ENCODE data around the gene ORM1. TPM values are rescaled to one million over a fixed set of nuclear protein-coding genes. Genes with fewer than 3 reads are reported as not detected.
"Not testable (repeated sequence)": the region's sequence is repeated elsewhere in the genome, so short reads cannot be mapped to it uniquely, and the experiment has no call there.

ORM1 gene
- total RNA-seq, 4 donors from 2014 or later: not detected

DNA sequence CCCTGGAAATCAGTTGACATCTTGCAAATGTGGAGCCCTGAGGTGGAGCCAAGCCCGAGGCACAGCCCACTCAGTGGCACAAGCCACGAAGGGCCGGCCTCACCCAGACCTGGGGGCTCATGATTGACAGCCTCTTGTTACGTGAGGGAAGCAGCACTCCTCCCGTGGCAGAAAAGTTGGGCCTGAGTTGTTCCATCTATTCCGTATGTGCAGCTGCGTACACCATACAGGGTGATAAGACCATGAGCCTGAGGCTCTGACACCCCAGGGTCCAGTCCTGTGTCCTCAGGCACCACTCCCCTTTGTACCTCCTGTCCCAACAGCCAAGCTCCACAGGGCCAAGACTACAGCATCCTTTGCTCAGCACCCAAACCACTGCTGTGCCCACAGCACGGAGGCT, 4.9 kb downstream of the ORM1 start:
- no peak overlapping the region for H3K4me3 ChIP-seq (ENCODE audit: low read depth, poor library complexity, severe bottlenecking)
- DNase-seq (ENCODE audit: low spot score in 2 of 2): no peak
- intact Hi-C loops (cut with DNase I; ENCODE audit: low total_unique reads): no loop called here
- TF ChIP-seq, protein P1, sequence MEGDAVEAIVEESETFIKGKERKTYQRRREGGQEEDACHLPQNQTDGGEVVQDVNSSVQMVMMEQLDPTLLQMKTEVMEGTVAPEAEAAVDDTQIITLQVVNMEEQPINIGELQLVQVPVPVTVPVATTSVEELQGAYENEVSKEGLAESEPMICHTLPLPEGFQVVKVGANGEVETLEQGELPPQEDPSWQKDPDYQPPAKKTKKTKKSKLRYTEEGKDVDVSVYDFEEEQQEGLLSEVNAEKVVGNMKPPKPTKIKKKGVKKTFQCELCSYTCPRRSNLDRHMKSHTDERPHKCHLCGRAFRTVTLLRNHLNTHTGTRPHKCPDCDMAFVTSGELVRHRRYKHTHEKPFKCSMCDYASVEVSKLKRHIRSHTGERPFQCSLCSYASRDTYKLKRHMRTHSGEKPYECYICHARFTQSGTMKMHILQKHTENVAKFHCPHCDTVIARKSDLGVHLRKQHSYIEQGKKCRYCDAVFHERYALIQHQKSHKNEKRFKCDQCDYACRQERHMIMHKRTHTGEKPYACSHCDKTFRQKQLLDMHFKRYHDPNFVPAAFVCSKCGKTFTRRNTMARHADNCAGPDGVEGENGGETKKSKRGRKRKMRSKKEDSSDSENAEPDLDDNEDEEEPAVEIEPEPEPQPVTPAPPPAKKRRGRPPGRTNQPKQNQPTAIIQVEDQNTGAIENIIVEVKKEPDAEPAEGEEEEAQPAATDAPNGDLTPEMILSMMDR (IDR thresholded peaks at IDR 0.05): no peak
- no peak for TF ChIP-seq POLR2A (IDR thresholded peaks at IDR 0.05)
- 94 to 95% methylated on average over 6 to 8 of the region's 8 CpGs for WGBS, 2 donors

DNA sequence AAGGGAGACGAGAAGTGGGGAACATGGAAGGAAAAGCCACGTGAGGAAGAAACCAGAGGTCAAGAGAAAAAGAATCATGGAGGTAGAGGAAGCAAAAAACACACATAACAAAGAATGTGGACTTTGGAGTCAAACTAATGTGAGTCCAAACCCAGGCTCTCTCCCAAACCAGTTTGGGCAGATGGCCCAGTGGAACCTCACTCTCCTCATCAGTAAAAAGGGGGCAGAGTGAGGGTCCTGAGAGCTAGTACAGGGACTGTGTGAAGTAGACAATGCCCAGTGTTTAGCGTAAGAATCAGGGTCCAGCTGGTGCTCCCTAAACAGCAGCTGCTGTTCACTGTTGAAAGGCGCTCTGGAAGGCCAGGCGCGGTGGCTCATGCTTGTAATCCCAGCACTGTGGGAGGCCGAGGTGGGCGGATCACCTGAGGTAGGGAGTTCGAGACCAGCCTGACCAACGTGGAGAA, 5.5 kb downstream of the ORM1 start:
- intact Hi-C loops (cut with DNase I; ENCODE audit: low total_unique reads); DNase-seq (ENCODE audit: low spot score in 2 of 2); H3K4me3 ChIP-seq (ENCODE audit: low read depth, poor library complexity, severe bottlenecking): not testable (repeated sequence)
- WGBS, 2 donors: 79 to 85% methylated on average over 10 of the region's 10 CpGs

DNA sequence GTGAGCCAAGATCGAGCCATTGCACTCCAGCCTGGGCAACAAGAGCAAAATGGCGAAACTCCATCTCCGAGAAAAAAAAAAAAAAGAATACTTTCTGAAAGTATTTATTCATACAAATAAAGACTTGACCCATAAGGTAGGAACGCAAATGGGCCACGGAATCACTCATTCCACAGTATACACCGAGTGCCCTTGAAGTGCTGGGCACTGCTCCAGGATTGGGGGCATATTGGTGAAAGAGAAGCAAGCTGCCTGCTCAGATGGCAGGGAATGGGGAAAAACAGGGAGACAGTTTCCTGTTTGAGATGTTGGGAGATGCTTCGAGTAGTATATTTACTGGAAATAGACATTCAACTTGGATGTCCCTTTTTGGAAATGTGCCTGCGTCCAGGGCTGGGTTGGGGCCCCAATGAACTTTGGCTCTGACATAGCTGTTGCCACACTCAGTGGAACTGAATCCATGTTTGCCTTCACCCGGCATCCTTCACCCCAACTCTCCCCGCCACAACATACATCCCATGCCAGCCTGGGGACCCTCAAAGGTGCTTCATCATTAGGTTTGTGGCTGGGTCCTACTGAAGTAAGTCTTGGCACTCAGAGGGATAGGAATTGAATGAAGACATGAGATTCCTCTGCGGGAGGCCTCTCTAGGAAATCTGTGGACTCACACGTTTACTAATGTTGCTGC, 6.2 kb downstream of the ORM1 start:
- intact Hi-C loops (cut with DNase I; ENCODE audit: low total_unique reads); H3K4me3 ChIP-seq (ENCODE audit: low read depth, poor library complexity, severe bottlenecking); DNase-seq (ENCODE audit: low spot score in 2 of 2): not testable (repeated sequence)
- WGBS, 2 donors: 82 to 85% methylated on average over 10 of the region's 12 CpGs

DNA sequence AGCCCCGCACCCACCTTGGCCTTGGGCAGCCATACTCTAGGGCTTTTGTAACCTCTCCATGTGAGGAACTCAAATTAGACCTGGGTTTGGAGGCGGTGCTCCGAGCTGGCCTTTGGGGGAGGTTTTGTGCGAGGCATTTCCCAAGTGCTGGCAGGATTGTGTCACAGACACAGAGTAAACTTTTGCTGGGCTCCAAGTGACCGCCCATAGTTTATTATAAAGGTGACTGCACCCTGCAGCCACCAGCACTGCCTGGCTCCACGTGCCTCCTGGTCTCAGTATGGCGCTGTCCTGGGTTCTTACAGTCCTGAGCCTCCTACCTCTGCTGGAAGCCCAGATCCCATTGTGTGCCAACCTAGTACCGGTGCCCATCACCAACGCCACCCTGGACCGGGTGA, 6.7 kb downstream of the ORM1 start, which contains the start of gene ORM2:
Gene ORM2, plus strand, starts transcription at position 245 of the 398 bp plus-strand sequence. Its CDS starts 36 bp downstream, at position 281.
- intact Hi-C loops (cut with DNase I; ENCODE audit: low total_unique reads); H3K4me3 ChIP-seq (ENCODE audit: low read depth, poor library complexity, severe bottlenecking); DNase-seq (ENCODE audit: low spot score in 2 of 2): not testable (repeated sequence)
- WGBS, 2 donors: 73% methylated on average over 2 of the region's 10 CpGs; no CpG with 5 or more reads in 1 of the 2 donors

DNA sequence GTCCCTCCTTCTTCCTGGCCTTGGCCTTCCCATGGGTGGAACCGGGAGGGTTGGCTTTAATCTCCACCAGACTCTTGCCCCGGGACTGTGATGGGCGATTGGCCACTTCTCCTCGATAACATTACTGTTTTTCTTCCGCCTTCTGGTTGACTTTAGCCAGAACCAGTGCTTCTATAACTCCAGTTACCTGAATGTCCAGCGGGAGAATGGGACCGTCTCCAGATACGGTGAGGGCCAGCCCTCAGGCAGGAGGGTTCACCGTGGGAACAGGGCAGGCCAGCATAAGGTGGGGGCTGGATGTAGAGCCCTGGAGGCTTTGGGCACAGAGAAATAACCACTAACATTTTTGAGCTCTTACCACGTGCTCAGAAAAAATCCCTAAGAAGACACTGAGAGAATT, 7.7 kb downstream of the ORM1 start:
- DNase-seq (ENCODE audit: low spot score in 2 of 2): no peak
- TF ChIP-seq, protein P1 (IDR thresholded peaks at IDR 0.05): no peak
- TF ChIP-seq POLR2A (IDR thresholded peaks at IDR 0.05): no peak
- no peak overlapping the region for H3K4me3 ChIP-seq (ENCODE audit: low read depth, poor library complexity, severe bottlenecking)
- intact Hi-C loops (cut with DNase I; ENCODE audit: low total_unique reads): no loop called here
- 62 to 65% methylated on average over 10 of the region's 10 CpGs for whole genome bisulfite sequencing, 2 donors

DNA sequence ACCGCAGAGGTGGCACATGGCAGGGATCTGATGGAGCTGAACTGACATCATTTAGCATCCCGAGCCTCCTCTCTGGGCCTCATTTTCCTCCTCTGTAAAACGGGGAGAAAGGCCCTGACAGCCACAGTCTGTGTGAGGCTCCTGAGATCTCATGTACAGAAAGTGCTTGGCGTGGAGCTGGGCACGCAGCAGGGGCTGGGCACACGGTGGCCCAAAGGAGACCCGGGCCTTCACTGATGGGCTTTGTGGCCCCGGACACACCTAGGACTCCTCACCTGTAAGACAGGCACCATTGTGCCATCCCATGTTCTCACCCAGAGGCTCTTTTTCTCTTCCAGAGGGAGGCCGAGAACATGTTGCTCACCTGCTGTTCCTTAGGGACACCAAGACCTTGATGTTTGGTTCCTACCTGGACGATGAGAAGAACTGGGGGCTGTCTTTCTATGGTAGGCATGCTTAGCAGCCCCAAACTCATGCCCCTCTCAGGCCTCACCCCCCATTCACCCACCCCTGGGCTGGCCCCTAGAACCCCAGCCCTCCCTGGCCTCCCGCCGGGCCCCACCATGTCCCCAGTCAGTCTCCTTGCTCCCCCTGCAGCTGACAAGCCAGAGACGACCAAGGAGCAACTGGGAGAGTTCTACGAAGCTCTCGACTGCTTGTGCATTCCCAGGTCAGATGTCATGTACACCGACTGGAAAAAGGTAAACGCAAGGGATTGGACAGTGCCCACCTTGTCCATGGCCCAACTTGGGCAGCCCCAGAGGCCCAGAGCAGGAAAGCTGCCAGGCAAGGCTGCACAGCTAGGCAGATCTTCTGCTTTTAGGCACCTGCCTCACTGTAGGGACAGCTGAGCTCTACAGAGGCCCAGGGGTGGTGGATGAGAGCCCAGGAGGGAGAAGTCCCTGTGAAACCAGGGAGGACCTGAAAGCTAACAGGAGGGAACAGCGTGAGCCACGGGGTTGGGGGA, 8.6 kb downstream of the ORM1 start:
- DNase-seq (ENCODE audit: low spot score in 2 of 2); intact Hi-C loops (cut with DNase I; ENCODE audit: low total_unique reads); H3K4me3 ChIP-seq (ENCODE audit: low read depth, poor library complexity, severe bottlenecking): not testable (repeated sequence)
- WGBS, 2 donors: 66 to 72% methylated on average over 16 to 17 of the region's 19 CpGs

DNA sequence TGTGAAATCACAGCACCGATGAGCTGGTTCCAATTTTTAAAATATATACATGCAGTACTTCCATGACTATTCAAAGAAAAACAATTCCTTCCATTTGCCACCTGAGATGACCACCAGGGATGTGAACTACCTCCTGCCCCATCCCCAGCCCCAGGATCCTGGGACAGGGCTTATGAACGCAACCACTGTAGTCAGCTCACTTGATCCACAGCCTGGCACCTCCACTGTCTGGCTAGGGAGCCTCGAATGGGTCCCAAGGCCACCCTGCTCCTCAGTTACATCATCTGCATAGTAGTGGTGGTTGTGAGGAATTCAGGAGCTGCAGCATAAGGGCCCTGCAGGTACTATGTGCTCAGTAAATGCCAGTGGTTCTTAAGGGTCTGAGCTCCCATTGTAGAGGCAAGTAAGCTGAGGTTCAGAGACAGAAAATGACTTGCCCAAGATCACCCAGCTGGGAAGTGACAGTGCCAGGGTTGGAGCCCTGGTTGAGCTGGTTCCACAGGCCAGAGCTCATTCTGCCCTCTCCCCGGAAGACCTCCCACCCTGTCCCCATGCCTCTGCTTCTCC, 9.7 kb downstream of the ORM1 start:
- H3K4me3 ChIP-seq (ENCODE audit: low read depth, poor library complexity, severe bottlenecking); intact Hi-C loops (cut with DNase I; ENCODE audit: low total_unique reads); DNase-seq (ENCODE audit: low spot score in 2 of 2): not testable (repeated sequence)
- WGBS, 2 donors: 54 to 78% methylated on average over 3 of the region's 4 CpGs

DNA sequence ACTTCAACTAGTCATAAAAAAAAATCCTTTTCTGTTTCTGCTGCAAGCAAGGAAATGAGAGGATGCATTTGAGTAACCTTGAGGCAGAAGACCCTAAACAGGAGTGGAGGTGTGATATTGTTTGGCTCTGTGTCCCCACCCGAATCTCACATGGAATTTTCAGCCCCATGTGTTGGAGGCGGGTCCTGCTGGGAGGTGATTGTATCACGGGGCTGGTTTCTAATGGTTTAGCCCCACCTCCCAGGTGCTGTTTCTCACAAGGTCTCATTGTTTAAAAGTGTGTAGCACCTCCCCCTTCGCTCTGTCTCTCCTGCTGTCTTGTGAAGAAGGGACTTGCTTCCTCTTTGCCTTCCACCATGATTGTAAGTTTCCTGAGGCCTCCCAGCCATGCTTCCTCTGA, 10.8 kb downstream of the ORM1 start:
- DNase-seq (ENCODE audit: low spot score in 2 of 2); H3K4me3 ChIP-seq (ENCODE audit: low read depth, poor library complexity, severe bottlenecking); intact Hi-C loops (cut with DNase I; ENCODE audit: low total_unique reads): not testable (repeated sequence)
- 70 to 73% methylated on average over 3 of the region's 4 CpGs for WGBS, 2 donors
